K562 (cell line): ENCODE measurements around the gene TEX53. TPM values are rescaled to one million over a fixed set of nuclear protein-coding genes. Genes with fewer than 3 reads are reported as not detected.

Experiments
- ATAC-seq: fragments of 200-7000 bp; cut with Tn5 transposase; 3 replicates; pipeline ENCODE4 v1.9.1; 2020; ENCODE audit warnings: moderate library complexity
- BruUV-seq: library from RNA; stranded (reverse); fragments of 400-500 nt; replicated peaks from 2 replicates; lab custom pipeline; 2021; lab: Mats Ljungman, UMichigan
- CTCF ChIA-PET: fragments of 300-600 bp; formaldehyde crosslinking; extraction: SDS; loops from one replicate; lab custom pipeline; 2021; ENCODE audit warnings: low intra/inter-chr PET ratio; lab: Yijun Ruan, JAX
- POLR2A ChIA-PET: fragments of 300-600, 350-650 bp; sonication (Branson Sonifier 250); formaldehyde crosslinking; extraction: SDS; loops from one replicate; lab custom pipeline; 2021; ENCODE audit warnings: antibody characterized with exemption, inconsistent platforms; lab: Yijun Ruan, JAX
- DNase-seq, 4 experiments: peaks; one replicate each; pipeline versions ENCODE4 v3.0.0 to v3.0.0-alpha.2; 2011 to 2018; ENCODE audit warnings: low spot score in 3 of 4, mixed read lengths in 3 of 4; ENCODE audit errors: extremely low read depth in 1 of 4
- FAIRE-seq: peaks from 2 replicates; lab custom pipeline; 2011; peaks lifted over from hg19 to GRCh38; lab: Jason Lieb, UNC
- H2AFZ ChIP-seq: 2 replicates; pipeline ENCODE4 v1.6.0; 2011; ENCODE audit warnings: low read depth, low read length, control low read depth, inconsistent platforms
- H3K27ac ChIP-seq: fragments of 200-600 bp; 3 replicates; pipeline ENCODE4 v1.8.0; 2011; ENCODE audit warnings: low read depth, mild to moderate bottlenecking, control low read depth, inconsistent platforms, low read length, moderate library complexity, mixed read lengths; ENCODE audit errors: extremely low read depth
- H3K27me3 ChIP-seq, 2 experiments: fragments of 300-600 bp in 1 of 2; 2 replicates in 1 of 2; 3 replicates in 1 of 2; pipeline versions ENCODE4 v1.6.0 to v1.8.0; 2011; ENCODE audit warnings: inconsistent platforms in 2 of 2, low read length in 2 of 2, mild to moderate bottlenecking in 1 of 2, mixed read lengths in 1 of 2, moderate library complexity in 1 of 2; ENCODE audit not compliant: control insufficient read depth in 2 of 2, insufficient read depth in 2 of 2
- H3K36me3 ChIP-seq: fragments of 300-600 bp; 3 replicates; pipeline ENCODE4 v1.8.0; 2011; ENCODE audit warnings: mild to moderate bottlenecking, low read length, inconsistent platforms; ENCODE audit not compliant: control insufficient read depth, insufficient read depth
- H3K4me1 ChIP-seq, 2 experiments: fragments of 200-600 bp in 1 of 2; replicated peaks in 1 of 2; 2 replicates in 1 of 2; 3 replicates in 1 of 2; pipeline versions ENCODE4 v1.5.1 to v1.8.0; 2011; ENCODE audit warnings: inconsistent platforms in 2 of 2, low read length in 2 of 2, mild to moderate bottlenecking in 1 of 2, mixed read lengths in 1 of 2, moderate library complexity in 1 of 2; ENCODE audit not compliant: control insufficient read depth in 2 of 2, insufficient read depth in 2 of 2
- H3K4me2 ChIP-seq: 2 replicates; pipeline ENCODE4 v1.6.1; 2011; ENCODE audit warnings: low read length, control low read depth, inconsistent platforms, mixed read lengths; ENCODE audit not compliant: insufficient read depth
- H3K4me3 ChIP-seq: fragments of 200-600 bp; sonication (generic), shearing (Covaris generic); 2 replicates; pipeline ENCODE4 v1.5.1; 2016; ENCODE audit warnings: control low read depth, inconsistent platforms
- H3K79me2 ChIP-seq: fragments of 200-600 bp; 3 replicates; pipeline ENCODE4 v1.8.0; 2011; ENCODE audit warnings: low read length, inconsistent platforms; ENCODE audit not compliant: control insufficient read depth, insufficient read depth
- H3K9ac ChIP-seq, 2 experiments: 2 replicates each; pipeline versions ENCODE4 v1.6.0 to v1.6.1; 2011; ENCODE audit warnings: low read depth in 2 of 2, low read length in 2 of 2, control low read depth in 1 of 2, inconsistent platforms in 1 of 2, mild to moderate bottlenecking in 1 of 2, mixed read lengths in 1 of 2; ENCODE audit not compliant: insufficient read depth in 1 of 2
- H3K9me1 ChIP-seq: one replicate; pipeline ENCODE4 v1.6.0; 2011; ENCODE audit warnings: inconsistent platforms, mild to moderate bottlenecking, low read length, moderate library complexity; ENCODE audit not compliant: control insufficient read depth, insufficient read depth
- H3K9me3 ChIP-seq: replicated peaks from 2 replicates; pipeline ENCODE4 v1.5.1; 2011; ENCODE audit warnings: low read depth, low read length, inconsistent platforms; ENCODE audit not compliant: control insufficient read depth, insufficient read depth
- H4K20me1 ChIP-seq: replicated peaks from 2 replicates; pipeline ENCODE4 v1.6.1; 2011; ENCODE audit warnings: low read length, inconsistent platforms, mixed read lengths; ENCODE audit not compliant: control insufficient read depth, insufficient read depth
- ARNT ChIP-seq, 2 experiments: fragments of 450-650 bp; IDR thresholded peaks; 2 replicates each; pipeline ENCODE4 v1.6.1; 2016; ENCODE audit warnings: mild to moderate bottlenecking in 1 of 2
- CTBP1 ChIP-seq: fragments of 450-650 bp; IDR thresholded peaks from 2 replicates; pipeline ENCODE4 v1.6.1; 2016; ENCODE audit warnings: borderline replicate concordance
- ILK ChIP-seq: fragments of 450-650 bp; IDR thresholded peaks from 2 replicates; pipeline ENCODE4 v1.6.1; 2016; ENCODE audit warnings: missing genetic modification characterization, low read depth, mild to moderate bottlenecking, missing compliant biosample characterization, moderate library complexity, borderline replicate concordance
- PML ChIP-seq: IDR thresholded peaks from 2 replicates; pipeline ENCODE4 v1.6.1; 2012; ENCODE audit warnings: low read length, inconsistent platforms
- PRDM10 ChIP-seq: fragments of 450-650 bp; IDR thresholded peaks from 2 replicates; pipeline ENCODE4 v1.6.1; 2018; ENCODE audit not compliant: partially characterized antibody
- SMARCA4 ChIP-seq: fragments of 450-650 bp; IDR thresholded peaks from 2 replicates; pipeline ENCODE4 v1.6.1; 2016
- SRF ChIP-seq, 2 experiments: fragments of 250-450, 450-650 bp in 1 of 2; sonication (Bioruptor Pico) in 1 of 2; sonication (generic) in 1 of 2; formaldehyde crosslinking; IDR thresholded peaks; 2 replicates each; pipeline versions ENCODE4 v1.5.0 to v1.5.1; 2020 to 2022; ENCODE audit warnings: mild to moderate bottlenecking in 1 of 2, missing genetic modification reagents in 1 of 2
- VEZF1 ChIP-seq: fragments of 200-800 bp; sonication (Bioruptor generic); IDR thresholded peaks from 2 replicates; pipeline ENCODE4 v1.6.1; 2017; ENCODE audit warnings: missing genetic modification characterization, missing compliant biosample characterization
- ZBTB7A ChIP-seq: IDR thresholded peaks from 2 replicates; pipeline ENCODE4 v1.6.1; 2011; ENCODE audit warnings: low read depth, mild to moderate bottlenecking, low read length, moderate library complexity, borderline replicate concordance; ENCODE audit not compliant: control insufficient read depth
- ZFX ChIP-seq: sonication (generic); formaldehyde crosslinking; IDR thresholded peaks from 2 replicates; pipeline ENCODE4 v1.8.0; 2022; ENCODE audit warnings: mild to moderate bottlenecking, missing genetic modification reagents, moderate library complexity
- ZNF408 ChIP-seq: fragments of 250-450 bp; sonication (Bioruptor Pico); IDR thresholded peaks from 2 replicates; pipeline ENCODE4 v1.4.0; 2020; ENCODE audit warnings: low read depth, mild to moderate bottlenecking, moderate library complexity
- WGBS: fragments of 100-300 bp; shearing (Covaris generic); methylation state at CpG from one replicate; pipeline ENCODE4 v1.1.6; 2016; ENCODE audit warnings: low coverage, mixed read lengths; ENCODE audit not compliant: insufficient coverage; ENCODE audit errors: missing lambda C conversion rate; 5-methylcytosine and 5-hydroxymethylcytosine counted together
- in situ Hi-C: fragments of 300-500 bp; cut with MboI; formaldehyde crosslinking; loops from 4 replicates; pipeline ENCODE4 v1.15.0; 2018; ENCODE audit warnings: inconsistent platforms, mixed read lengths
- intact Hi-C: fragments of 100-400 bp; cut with micrococcal nuclease; formaldehyde crosslinking; loops from 2 replicates; pipeline ENCODE4 v1.14.2; 2022
- polyA plus RNA-seq, 8 experiments: library from polyadenylated mRNA; depleted of rRNA in 4 of 8; stranded (reverse) in 5 of 8; unstranded in 3 of 8; fragments of >200 nt; fragmentation: Nextera tagmentation in 2 of 8; fragmentation: Illumina TruSeq in 1 of 8; extraction: Ambion mirVana in 2 of 8; extraction: Trizol in 1 of 8; gene quantifications; 2 replicates each; pipeline versions ENCODE4 v1.2.1 to v1.2.3, GENCODE V29; 2011 to 2014; ENCODE audit warnings: inconsistent platforms in 1 of 8, missing spikeins in 1 of 8
- total RNA-seq, 7 experiments: library from RNA; depleted of rRNA in 6 of 7; stranded (reverse); fragments of >200 nt in 6 of 7; fragmentation: Illumina TruSeq in 2 of 7; extraction: Trizol in 2 of 7; gene quantifications; 2 replicates each; pipeline versions ENCODE4 v1.2.1 to v1.2.3, GENCODE V29; 2011 to 2021; ENCODE audit warnings: low replicate concordance in 1 of 7

The TEX53 gene
- total and polyA plus RNA-seq, 9 of the 15 experiments (the other 6 are each of a cell fraction or from before 2014, with no cell fraction given): not detected

DNA sequence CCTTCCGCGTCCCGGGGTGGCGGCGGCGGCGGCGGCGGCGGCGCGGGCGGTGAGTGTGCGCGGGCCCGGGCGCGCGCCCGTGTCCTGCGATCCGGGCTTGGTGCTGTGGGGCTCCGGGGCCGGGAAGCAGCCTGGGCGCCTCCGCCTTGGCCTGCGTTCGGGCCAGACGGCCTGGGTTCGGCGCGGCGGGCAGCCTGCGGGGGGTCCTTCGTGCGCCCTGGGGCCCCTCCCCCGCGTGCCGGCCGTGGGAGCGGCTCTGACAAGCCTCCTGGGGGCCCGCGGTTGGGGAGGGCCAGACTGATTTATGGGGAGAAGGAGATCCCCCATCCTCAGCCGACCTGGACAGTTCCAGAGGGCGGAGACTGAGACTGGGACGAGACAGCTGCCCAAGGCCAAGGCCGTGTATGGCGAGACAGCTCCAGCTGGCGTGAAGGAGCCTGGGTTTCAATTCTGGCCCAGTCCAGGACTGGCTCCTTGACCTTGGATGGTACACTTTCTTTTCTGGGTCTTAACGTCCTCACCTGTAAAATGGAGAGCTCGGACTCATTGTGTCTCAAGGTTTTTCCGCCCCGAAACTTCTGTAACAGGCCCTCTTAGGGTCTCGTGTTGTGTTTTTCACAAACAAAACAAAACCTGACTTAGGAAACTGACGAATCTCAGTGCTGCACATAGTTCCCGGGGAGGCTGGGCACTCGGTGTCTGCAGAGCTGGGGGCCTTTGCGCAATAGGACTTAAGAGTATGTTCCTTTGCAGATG is 45.9 kb downstream of the TEX53 start:
- Histone ChIP-seq H3K4me1 (peaks cover 16 to 18% of the 10 kb centered on the region in 2 experiments), H2AFZ (peak overlapping the region; percentile 97), H4K20me1 (no peaks in the 10 kb centered on the region), H3K4me3 (peak overlapping the region; percentile 72), H3K9me3 (no peaks in the 10 kb centered on the region), H3K9ac (peak overlapping the region; percentile 77 to 95), H3K36me3 (no peaks in the 10 kb centered on the region), H3K27me3 (no peaks in the 10 kb centered on the region), H3K9me1 (no peaks in the 10 kb centered on the region), H3K4me2 (peak overlapping the region; percentile 95), H3K27ac (peak overlapping the region; percentile 91), H3K79me2 (peaks cover 47% of the 10 kb centered on the region)
- ChIA-PET POLR2A (interaction anchor here (0.6 to 3.5 kb wide), 14 partner anchors 9 to 1746 kb away, joined by 3 to 23 read pairs (median 4); partner anchors contain the start of genes ATP6V1G1 and WHRN), CTCF (no interaction called here)
- intact Hi-C loops (loop anchor here (1.0 to 2.0 kb wide), 2 partner anchors 24 to 73 kb away; partner anchors contain the start of gene ATP6V1G1), in situ Hi-C loops (no loop called here)
- FAIRE-seq: peak; percentile 66
- 3% methylated on average over 23 of the region's 58 CpGs for WGBS
- ATAC-seq: peak; percentile 83
- DNase-seq: peak; percentile 73 to 83 (median 80)
- no TSS peak for BruUV-seq
- TF ChIP-seq PML (no peak), ZNF408 (CRISPR knock-in tag) (no peak), CTBP1 (0 out of 2 replicates have a peak, but pooled peaks have one; percentile 19), SRF (CRISPR knock-in tag; IDR thresholded peaks at IDR 0.05) (peak in 1 of 2 experiments; percentile 72; a peak in 2 of 4 replicates), PRDM10 (peak; percentile 25), SMARCA4 (no peak), ILK (no peak), VEZF1 (CRISPR knock-in tag) (peak; percentile 69; the same call in 1 of the 2 replicates), ZBTB7A (peak; percentile 74; the same call in 1 of the 2 replicates), ARNT (IDR thresholded peaks at IDR 0.05) (no peak), ZFX (CRISPR knock-in tag) (peak; percentile 87)
